GM19043 (cell line): ENCODE results near the gene PTGIR.
"Not testable (repeated sequence)": the region's sequence is repeated elsewhere in the genome, so short reads cannot be mapped to it uniquely, and the experiment has no call there.

Source experiments
- ATAC-seq: cut with Tn5 transposase; IDR thresholded peaks from one replicate; pipeline ENCODE4 v1.9.1; 2021; ENCODE audit warnings: low read depth; ENCODE audit not compliant: unreplicated experiment

Gene PTGIR

DNA sequence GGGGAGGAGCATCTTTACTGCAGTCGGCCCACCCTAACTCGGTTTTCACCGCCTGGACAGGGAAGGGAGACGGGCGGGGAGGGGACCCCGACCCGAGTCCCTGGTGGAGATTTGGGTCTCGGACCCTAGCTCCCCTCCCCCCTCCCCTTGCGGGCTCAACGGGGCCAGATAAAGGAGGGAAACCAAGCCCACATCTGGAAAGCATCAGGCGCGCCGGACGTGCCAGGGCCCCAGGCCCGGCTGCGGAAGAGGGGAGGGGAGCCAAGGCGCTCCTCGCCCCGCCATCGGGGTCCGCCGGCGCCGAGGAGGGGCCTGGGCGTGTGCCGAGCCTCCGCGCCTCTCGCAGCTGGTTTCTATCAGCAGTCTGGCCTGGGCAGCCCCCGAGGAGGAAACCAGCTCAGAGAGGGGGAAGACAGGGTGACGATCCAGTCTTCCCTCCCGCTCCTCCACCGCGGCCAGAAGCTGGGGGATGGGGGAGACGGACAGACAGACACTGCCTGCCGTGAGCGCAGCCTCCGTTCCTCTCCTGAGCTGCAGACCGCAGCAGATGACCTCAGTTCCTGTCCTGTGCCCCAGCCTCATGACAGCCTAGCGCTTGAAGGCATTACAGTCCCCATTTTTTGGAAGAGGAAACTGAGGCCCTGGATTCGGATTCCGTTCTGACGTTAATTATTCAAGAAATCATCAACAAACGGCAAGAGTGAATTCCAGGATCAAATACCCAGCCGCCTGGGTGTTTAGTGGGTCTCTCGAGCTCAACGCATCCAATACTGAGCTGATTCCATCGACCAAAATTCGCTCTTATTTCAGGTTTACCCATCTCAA is 14.7 kb upstream of the PTGIR start:
- ATAC-seq, result no peak

DNA sequence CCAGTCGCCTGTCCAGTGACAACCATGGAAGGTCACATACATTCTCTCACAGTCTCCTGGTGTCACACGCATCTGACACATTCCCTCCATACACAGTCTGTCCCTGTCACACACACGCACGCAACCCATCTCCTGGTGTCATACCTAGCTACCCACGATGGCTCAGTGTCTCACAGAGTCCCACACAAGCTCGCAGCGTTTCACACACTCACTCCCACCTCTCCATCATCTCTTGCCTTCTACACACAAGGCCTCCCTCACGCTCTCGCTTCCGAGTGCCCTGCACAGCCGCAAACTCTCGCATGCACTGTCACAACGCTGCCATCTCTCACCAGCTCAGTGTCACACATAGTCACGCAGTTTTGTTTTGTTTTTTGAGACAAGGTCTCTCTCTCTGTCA is 12.3 kb upstream of the PTGIR start:
- ATAC-seq, result no peak

DNA sequence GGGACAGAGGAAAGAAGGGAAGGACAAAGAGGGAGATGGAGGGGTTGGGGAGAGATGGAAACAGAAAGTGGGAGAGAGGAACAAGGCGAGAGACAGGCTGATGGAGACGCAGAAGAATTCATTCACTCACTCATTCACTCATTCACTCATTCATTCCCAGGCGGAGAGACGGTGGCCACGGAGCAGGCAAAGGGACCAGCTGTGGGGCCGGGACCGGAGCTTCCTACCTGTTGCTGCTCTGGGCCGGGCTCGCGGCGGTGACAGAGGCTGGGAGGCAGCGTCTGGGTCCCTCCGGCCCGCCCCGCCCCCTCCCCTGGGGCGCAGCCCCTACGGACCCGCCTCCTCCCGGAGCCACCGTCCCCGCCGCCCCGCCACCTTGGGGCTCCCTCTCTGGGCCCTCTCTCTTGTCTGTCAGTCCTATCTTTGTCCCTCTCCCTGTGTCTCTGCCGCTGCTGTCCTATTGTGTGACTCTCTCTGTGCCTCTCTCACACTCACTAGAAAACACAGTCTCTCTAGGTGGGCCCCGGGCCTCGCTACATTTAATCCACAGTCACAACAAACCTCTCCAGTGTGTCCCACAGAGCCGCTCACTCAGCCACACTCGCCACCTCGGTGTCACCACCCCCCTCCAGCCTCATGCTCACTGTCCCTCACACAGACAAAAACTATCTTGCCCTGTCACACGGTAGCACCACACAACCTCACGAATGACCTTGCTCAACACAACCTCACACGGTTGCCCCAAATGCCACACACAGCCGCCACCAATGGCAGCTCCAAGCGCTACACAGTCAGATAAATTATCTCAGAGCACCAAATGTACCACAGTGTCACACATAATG is 11.3 kb upstream of the PTGIR start, which contains the start of gene GNG8:
GNG8 (minus strand) TSS at position 283 of the 842 bp plus-strand sequence. CDS start 1,520 bp downstream, outside the sequence.
- no peak for ATAC-seq

DNA sequence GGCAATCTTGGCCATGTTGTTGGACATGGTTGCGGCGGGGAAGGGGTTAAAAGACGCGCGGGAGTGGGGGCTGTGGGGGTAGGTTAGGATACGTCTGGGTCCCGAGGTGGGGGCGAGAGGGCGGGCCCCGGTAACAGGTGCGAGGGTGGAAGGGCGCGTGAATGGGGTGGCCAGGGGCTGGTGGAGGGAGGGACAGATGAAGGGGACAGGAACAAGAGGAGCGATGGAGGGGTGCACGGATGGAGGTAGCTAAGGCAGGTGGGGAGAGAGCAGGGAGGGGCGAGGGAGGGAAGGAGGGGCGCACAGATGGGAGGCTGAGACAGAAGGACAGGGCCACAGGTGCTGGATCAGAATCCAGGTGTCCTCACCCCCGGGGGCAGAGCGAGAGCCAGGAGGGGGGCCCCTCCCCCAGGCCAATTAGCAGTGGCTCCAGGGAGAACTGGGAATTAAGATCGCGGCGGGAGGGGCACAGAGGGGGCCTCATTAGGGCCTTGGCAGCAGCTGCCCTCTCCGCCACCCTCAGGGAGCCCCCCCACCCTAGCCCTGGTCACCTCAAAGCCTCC is 9.8 kb upstream of the PTGIR start:
- ATAC-seq, result no peak

DNA sequence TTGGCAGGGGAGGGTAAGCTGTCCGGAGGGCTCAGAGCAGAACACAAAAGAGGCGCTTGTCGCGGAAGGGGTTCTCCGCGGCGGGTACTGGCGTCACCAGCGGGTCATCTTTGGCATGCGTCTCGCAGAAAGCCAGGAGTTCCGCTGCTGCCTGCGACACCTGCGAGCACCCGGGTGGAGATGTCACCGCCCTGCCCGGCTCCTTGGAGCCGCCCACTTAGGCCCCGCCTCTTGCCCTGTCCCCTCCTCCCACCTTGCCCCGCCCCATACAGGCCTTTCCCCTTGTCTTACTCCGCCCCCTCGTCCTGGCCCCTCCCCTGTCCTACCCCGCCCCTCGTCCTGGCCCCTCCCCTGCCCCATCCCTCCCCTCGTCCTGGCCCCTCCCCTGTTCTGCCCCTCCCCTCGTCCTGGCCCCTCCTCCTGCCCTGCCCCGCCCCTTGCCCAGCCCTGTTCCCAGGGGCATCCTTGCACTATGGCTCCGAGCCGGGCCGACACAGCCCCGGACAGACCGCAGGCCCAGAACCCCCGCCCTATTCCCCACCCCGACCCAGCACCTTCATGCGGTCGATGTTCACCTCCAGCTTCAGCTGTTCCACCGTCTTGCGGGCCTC is 9.3 kb upstream of the PTGIR start:
- no peak for ATAC-seq

DNA sequence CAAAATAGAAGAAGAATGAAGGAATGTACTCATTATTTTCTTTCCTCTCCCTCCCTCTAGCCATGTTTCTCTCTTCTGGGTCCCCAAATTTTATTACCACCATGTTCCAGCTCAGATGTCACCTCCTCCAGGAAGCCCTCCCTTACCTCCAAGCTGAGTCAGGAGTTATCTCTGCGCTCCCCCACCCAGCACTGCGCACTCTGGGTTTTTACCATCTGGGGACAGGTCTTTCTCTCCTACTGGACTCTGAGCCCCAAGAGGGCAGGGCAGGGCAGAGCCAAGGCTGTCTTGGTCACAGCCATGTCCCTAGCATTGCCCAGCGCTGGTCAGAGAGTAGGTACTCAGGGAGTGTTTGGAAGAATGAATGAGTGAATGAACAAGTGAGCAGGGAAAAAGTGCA is 8.2 kb upstream of the PTGIR start:
- ATAC-seq, result no peak

DNA sequence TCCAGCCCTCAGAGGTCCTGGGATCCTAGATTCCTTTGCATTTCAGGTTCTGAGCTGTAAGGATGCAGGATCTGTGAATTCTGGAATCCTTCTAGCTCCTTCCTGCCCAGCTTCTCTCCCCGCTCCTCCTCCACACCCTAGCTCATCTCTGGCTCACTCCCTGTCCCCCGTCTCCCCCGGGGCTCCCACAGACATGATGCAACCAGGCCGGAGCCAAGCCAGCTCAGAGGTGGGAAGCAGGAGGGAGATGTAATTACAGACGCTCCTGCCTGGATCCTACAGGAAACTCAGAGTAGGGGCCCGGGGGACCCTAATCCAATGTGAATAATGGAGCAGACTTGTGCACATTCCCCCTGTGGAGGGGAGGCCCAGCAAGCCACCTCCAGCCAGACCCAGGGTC is 6.6 kb upstream of the PTGIR start:
- ATAC-seq, result no peak

DNA sequence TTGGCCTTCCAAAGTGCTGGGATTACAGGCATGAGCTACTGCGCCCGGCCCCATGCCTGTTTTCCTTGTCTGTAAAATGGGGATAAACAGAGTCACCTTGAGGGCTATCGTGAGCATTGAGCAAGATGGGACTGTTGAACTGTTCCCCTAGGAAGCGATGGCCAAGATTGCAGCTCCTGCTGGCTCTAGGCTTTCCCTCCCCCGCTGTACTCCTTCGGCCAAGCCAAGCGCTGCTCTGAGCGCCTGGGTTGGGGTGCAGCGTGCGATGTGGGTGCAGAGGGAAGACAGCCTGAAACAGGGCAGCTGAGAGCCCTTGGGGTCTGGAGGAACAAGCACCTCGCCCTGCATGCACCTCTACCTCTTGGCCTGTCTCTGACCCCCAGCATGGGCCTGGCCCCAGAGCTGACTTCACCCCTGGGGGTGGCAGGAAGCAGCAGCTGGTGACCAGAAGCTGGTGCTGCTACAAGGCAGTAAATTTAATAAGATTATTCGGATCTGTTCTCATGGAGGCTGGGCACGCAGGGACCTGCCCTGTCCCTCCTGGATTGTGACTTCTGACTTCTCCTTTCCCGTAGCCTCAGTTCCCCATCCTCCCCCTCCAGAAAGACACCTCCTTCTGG is 5.8 kb upstream of the PTGIR start:
- ATAC-seq, result no peak

DNA sequence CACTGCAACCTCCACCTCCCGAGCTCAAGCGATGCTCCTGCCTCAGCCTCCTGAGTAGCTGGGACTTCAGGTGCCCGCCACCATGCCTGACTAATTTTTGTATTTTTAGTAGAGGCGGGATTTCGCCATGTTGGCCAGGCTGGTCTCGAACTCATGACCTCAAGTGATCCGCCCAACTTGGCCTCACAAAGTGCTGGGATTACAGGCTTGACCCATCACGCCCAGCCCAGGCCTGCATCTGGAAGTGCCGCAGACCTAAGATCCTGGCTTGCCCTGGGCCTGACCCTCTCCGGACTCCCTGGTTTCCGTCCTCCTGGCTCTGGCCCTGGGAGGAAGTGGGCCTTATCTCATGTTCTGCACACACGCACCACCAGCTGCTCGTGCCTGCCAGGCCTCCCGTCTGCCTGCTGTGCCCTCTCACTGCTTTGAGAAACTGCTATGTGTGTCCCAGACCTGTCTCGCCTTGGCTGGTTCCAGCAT is 4.7 kb upstream of the PTGIR start:
- ATAC-seq, result no peak

DNA sequence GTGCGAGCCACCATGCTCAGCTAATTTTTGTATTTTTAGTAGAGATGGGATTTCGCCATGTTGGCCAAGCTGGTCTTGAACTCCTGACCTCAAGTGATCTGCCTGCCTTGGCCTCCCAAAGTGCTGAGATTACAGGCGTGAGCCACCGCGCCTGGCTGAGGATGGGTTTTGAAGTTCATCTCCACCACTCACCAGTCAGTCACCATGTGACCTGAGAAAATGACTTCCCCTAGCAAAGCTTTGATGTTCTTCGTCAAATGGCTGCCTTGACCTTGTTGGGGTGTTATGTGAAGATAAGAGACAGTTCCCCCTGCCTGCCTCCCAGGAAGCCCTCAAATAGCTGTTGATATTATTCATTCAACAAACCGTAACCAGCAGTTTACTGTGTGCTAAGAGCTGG is 4.1 kb upstream of the PTGIR start:
- not testable (repeated sequence) for ATAC-seq

DNA sequence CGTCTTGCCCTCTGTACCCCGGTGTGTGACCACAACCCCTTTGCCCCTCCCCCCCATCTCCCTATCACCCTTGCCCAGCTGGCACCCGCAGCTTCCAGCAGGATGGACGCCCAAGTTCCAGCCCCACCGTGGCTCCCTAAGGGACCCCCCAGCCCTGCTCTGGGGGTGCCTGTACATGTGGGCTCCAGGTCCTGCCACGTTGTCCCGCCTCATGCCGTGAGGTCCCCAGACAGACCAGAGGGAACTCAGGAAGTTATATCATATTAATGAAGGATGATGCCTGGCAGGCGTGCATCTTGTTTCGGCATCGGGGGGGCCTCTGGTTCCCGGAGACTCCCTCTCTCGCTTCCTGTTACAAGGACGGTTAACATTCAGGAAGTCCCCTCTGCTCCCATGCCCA is 1.6 kb upstream of the PTGIR start:
- ATAC-seq, result no peak

DNA sequence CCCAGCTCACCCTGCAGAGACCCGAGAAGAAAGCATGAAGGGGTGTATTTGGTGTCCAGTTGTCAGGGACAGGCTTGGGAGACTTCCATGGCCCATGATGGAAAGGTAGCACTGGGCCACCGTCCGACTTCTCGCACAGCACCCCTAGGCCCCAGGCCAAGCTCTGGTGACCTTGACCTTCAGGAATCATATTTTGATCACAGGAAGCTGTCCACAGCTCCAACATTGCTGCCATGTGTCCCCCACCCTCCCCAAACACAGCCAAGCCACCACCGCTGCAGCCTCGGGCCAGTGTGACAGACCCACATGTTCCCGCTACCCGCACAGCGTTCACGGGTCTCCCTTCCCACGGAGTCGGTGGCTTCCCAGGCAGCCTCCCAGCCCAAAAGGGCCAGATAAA is 842 bp upstream of the PTGIR start:
- ATAC-seq, result no peak

DNA sequence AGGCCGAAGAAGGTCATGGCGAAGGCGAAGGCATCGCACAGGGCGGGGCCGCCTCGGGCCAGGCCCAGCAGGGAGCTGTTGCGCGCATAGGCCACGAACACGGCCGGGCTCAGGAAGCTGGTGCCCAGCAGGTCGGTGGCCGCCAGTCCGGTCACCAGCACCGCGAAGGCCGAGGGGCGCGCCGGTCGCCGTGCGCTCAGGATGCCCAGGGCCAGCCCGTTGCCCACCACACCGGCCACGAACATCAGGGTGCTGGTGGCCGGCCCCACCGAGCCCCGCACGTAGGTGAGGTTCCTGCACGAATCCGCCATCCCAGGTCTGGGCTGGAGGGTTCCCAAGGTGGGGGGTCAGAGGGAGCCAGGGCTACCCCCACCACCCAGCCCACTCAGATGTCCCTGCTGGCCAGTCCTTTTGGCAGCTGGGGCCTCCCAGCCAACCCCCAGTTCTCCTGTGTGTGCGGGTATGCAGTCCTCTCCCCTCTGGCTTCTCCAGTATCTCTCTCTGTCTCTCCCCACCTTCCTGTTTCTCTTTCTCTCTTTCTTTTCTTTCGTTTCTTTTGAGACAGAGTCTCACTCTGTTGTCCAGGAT is 880 bp downstream of the PTGIR start:
- no peak for ATAC-seq

DNA sequence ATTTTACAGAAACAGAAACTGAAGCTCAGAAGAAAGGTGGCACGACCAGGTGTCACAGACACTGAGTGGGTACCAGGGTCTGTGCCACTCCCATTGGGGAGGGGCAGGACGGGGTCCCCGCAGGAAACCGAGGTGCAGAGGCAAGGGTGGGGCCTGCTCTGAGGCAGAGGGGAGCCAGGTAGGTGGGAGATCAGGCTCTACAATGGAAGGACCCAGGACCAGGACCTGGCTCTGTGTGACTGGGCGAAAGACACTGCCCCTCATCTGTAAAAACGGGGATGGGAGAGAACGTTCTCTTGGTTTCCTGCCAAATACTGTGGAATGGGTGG is 2.8 kb downstream of the PTGIR start:
- no peak for ATAC-seq

DNA sequence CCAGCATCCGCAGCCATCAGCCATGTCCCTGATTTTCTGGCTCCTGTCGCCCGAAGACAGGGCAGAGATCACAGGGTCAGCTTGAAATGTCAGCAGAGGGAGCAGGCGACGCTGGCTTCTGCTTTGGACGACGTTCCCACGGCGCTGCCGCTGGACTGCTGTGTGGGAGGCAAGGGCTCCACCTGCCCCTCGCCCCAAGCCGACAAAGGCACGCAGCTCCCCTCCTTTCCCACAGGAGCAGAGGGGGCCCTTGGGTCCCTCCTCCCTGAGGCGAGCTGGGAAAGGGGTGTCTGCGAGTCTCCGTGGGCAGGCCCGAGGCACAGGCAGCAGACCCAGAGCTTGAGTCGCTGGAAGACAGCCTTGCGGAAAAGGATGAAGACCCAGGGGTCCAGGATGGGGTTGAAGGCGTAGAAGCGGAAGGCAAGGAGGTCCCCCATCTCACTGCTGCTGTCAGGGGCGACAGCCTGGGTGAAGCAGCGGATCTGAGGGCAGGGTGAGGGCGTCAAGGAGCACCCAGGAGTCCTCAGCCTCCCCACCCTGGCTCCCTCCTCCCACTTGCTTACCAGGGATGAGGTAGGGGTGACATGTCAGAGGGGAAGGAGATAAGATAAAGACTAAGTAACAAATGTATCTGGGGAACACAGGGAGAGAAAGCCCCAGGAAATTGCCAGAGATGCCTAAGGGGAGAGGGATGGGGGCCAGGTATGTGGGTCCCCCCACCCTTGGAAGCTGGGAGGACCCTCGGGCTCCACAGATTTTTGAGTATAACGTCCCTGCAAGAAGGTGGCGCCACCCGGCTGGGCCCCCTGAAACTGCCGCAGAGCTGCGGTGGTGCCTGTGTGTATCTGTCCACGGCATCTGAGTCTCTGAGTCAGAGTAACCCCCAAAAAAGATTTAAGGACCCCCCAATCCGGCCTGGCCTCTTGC is 3.4 kb downstream of the PTGIR start:
- ATAC-seq, result no peak

DNA sequence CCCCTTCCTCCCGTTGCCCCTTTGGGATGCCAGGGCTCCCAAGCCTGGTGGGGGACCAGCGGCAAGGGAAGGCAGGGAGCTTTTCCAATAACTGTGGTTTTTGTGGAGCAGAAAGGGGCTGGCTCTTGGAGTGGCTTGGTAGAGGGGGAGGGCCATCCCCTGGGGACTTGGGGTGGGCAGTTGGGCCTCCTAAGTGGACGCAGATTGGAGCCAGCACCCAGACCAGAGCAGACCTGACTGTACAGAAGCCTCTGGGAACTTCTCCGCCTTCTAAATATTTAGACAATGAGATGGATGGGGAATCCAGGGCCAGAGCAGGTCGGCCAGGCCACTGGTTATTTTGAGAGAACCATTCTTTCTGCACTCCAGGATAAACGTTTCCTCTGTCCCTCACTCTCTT is 4.2 kb downstream of the PTGIR start:
- ATAC-seq, result no peak

DNA sequence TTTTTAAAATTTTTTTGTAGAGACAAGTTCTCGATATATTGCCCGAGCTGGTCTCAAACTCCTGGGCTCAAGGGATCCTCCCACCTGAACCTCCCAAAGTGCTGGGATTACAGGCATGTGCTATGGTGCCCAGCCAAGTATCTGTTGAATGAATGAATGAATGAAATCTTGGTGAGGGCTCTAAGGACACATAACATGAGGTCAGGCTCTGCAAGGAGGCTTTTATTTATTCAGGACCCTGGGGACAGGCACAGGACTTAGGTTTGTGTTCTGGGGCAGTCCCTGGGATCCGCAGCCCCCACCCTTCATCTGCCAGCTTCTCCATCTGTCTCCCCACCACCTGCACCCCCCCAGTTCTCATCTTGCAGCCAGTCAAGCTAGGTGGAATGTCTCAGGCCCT is 4.6 kb downstream of the PTGIR start:
- ATAC-seq, result no peak

DNA sequence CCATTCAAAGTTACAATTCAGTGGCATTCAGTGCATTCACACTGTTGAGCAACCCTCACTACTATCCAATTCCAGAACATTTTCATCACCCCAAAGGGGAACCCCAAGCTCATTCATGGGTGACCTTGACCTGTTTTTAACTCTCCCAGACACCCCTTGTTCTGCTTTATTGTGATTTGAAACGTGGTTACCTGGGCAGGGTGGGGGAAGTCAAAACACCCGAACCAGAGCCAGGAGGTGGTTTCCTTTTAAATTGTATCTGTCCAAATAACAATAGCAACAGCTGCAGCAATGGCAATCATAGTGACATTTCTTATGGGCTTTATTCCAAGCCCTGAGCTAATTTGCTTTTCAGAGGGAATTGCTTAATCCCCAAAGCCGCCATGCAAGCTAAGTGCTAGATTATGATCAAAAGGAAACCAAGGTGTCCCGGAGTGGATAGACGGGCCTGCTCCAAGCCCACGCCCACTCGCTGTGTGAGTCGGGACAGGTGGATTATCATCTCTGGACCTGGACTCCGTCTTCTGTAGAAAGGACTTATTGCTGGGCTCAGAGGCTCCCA is 6.1 kb downstream of the PTGIR start:
- ATAC-seq, result no peak

DNA sequence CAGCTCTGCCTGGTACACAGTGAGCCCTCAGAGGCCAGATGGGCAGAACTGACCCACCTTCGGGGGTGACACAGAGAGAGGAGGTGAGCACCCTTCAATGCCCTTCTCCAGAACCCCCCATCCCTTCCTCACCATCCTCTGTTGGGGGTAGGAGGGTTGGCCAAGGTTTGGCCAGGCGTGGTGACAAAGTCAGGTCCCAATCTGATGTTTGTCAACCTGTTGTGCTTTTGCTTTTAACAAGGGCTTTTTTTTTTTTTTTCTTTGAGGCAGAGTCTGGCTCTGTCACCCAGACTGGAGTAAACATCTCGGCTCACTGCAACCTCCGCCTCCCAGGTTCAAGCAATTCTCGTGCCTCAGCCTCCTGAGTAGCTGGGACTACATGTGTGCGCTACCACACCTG is 7.3 kb downstream of the PTGIR start:
- no peak for ATAC-seq
